Measurements from ENCODE around the gene CNTNAP5.

Gene CNTNAP5

GRCh38 chr2:124153713-124154112, 128.6 kb downstream of the CNTNAP5 start:
- DNase-seq (ENCODE audit: low read depth in 2 of 2) = no peak

DNA sequence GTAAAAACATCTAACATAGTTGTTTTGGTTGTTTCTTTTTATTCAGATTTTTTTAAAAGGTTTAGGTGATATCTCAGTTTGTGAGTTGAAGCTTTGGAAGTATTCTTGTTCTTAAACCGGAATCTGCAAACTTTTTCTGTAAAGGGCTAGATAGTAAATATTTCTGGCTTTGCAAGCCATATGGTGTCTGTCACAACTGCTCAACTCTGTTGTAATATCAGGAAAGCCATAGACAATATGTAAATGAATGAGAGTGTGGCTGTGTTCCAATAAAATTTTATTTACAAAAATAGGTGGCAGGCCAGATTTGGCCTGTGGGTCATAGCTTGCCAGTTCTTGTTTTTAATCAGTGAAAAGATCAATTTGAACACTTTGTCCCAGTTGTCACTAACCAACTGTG, 134.1 kb downstream of the CNTNAP5 start:
- no peak for DNase-seq (ENCODE audit: low read depth in 2 of 2)

- DNase-seq (ENCODE audit: low read depth in 2 of 2) = no peak
These were observed 136.5 kb downstream of the CNTNAP5 start for GRCh38 chr2:124161542-124161941.

GRCh38 chr2:124162256-124162655, 137.2 kb downstream of the CNTNAP5 start:
- DNase-seq (ENCODE audit: low read depth in 2 of 2) = no peak

DNA sequence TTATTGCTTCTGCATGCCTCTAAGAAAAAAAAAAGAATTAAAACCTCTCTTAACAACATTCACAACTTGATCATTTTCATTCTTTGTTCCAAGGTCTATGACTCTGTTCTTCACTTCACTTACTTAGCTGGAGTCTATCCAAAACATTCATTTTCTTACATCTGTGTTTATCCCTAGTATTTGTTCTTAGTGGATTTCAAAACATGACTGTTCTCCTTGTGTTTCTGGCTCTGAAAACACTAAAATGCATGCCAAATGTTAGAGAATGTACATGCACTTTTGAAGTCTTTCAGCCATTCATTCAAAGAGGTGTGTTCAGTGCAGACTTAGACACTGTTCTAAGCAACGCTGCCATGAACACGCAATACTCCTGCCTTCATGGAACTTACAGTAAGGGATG, 138.8 kb downstream of the CNTNAP5 start:
- no peak for DNase-seq (ENCODE audit: low read depth in 2 of 2)

- DNase-seq (ENCODE audit: low read depth in 2 of 2) = no peak
These were observed 140.6 kb downstream of the CNTNAP5 start for GRCh38 chr2:124165698-124166097.

GRCh38 chr2:124171472-124172063, 146.5 kb downstream of the CNTNAP5 start:
- no peak for DNase-seq (ENCODE audit: low read depth in 2 of 2)

GRCh38 chr2:124178719-124179118, 153.6 kb downstream of the CNTNAP5 start:
- DNase-seq (ENCODE audit: low read depth in 2 of 2) = no peak

GRCh38 chr2:124180635-124181034, 155.5 kb downstream of the CNTNAP5 start:
- no peak for DNase-seq (ENCODE audit: low read depth in 2 of 2)

GRCh38 chr2:124186801-124187200, 161.7 kb downstream of the CNTNAP5 start:
- DNase-seq (ENCODE audit: low read depth in 2 of 2) = no peak

GRCh38 chr2:124187948-124188347, 162.9 kb downstream of the CNTNAP5 start:
- no peak for DNase-seq (ENCODE audit: low read depth in 2 of 2)

DNA sequence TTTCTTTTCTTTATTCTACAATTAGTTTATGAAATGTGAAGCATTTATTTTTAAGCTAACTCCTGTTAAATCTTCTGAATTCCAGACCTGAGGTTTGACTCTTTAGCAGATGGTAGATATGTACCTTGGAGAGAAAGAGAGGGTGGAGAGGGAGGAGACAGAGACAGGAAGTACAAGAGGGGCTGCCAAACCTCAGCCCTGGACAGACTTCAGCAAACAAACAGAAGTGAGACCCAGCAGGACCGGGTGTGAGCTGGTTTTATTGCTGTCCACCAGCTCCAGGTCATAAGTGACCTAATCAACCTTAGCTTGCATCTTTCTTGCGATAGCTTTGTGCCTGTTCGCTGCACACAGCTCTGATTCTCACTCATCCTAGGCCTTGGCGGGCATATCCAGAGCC, 168.6 kb downstream of the CNTNAP5 start:
- no peak for DNase-seq (ENCODE audit: low read depth in 2 of 2)

GRCh38 chr2:124201713-124202112, 176.6 kb downstream of the CNTNAP5 start:
- no peak for DNase-seq (ENCODE audit: low read depth in 2 of 2)

- no peak for DNase-seq (ENCODE audit: low read depth in 2 of 2)
These were observed 184.4 kb downstream of the CNTNAP5 start for GRCh38 chr2:124209441-124209840.

DNA sequence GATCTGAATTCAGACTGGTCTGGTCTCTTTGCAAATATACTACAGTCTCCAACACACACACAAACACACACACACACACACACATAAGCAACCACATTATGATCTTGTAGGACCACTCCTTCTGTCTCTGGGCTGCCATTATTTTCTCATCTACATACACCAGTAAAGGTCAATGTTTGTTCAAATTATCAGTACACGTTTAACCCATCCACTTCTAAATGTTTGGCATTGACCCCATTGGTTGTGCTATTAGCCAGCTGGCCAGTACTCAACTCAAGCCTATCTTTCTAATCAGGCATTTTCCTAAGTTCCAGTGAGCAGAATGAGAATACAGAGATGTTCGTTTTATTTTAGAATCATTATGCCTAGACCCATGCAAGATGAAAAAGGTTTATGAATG, 186.4 kb downstream of the CNTNAP5 start:
- DNase-seq (ENCODE audit: low read depth in 2 of 2) = no peak

GRCh38 chr2:124213977-124214587, 189.0 kb downstream of the CNTNAP5 start:
- no peak for DNase-seq (ENCODE audit: low read depth in 2 of 2)

DNA sequence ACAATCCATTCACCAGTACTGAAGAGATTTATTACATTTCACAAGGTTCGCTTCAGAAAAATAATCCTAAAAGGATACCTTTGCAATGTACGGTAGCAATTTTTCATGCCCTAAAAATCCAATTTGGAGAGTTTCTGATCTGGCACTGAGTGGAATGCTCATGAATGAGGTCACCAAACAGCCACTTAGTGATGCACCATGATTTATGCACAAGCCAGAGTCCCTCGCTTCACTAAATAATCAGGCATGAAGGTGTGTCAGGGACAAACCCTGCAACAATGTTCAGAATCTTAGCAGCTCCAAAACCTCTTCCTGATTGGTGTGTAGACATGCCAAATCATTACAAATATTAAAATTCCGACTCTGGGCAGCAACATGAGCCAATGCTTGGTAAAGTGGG, 221.1 kb downstream of the CNTNAP5 start:
- DNase-seq (ENCODE audit: low read depth in 2 of 2) = no peak

- DNase-seq (ENCODE audit: low read depth in 2 of 2) = no peak
These were observed 223.3 kb downstream of the CNTNAP5 start for GRCh38 chr2:124248386-124248785.

GRCh38 chr2:124250433-124250832, 225.3 kb downstream of the CNTNAP5 start:
- no peak for DNase-seq (ENCODE audit: low read depth in 2 of 2)

DNA sequence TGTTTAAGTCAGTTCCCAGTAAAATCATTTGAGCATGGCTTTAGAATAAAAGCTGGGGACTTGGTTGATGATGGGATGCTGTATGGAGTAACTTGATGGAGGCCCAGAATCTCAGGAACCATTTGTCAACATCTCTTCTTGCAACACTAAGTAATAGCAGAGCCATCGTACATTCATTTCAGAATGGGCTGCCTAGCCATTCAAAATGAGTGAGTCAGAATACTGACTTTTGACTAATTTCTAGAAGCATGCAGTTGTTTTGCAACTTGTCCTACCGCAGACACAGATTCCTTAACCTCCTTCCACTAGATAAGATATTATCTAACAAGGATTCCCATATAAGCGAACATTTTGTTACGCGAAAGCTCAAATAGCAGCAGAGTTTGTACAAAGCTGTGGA, 229.5 kb downstream of the CNTNAP5 start:
- DNase-seq (ENCODE audit: low read depth in 2 of 2) = no peak

DNA sequence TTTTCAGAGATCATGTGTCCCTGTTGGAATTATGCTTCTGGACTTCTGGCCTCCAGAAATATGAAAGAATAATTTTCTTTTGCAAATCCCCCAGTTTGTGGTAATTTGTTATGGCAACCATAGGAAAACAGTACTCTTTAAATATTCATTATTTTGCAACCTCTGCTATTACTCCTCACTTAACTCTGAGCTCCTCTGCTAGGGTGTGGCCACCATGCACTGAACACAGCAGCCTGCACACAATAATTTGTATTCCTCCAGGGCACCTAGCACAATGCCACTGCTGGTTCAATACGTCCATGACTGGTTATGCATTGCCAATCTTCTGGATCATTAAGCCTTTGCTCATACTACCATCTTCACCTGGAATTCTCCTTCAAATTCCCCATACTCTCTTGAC, 232.0 kb downstream of the CNTNAP5 start:
- no peak for DNase-seq (ENCODE audit: low read depth in 2 of 2)

DNA sequence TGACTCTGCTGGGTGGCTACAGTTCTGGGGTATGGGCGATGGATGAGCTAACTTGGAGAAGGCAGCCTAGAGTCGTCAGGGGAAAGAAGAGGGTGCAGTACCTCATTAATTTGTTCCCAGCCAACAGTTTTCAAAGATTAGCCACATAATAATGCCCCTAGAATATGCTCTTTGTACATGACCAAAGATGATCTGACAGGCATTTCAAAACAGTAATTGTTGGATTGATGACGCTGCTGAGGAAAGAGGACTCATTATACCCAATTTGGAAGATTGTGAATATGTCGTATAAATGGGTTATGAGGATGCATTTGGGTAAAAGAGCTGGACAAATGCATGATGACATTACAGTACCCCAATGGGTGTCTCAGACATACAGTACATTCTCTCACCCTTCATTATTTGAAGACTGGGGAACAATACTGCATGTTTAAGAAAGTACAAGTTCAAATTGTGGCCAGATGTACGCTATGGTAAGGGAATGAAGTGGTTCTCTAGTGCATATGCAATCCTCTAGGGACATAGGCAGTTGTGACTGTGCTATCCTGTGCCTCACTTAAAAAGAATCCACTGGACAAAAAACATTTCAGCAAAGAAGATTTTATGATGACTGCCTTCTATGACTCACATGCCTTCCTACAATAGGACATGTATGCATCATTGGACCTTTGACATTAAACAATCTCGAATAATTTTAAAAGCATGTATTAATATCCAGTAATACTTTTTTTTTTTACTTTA, 233.2 kb downstream of the CNTNAP5 start:
- no peak for DNase-seq (ENCODE audit: low read depth in 2 of 2)

- DNase-seq (ENCODE audit: low read depth in 2 of 2) = no peak
These were observed 236.4 kb downstream of the CNTNAP5 start for GRCh38 chr2:124261456-124261855.

Data from activated CD8-positive, alpha-beta memory T cell treated with anti-CD3 and anti-CD28 coated beads for 4 hours (primary cell).